Measurements from ENCODE around the gene RAB11FIP2.

- TF ChIP-seq CTCF (conservative IDR thresholded peaks at IDR 0.05; ENCODE audit: low read depth, low read length) = no peak
- TF ChIP-seq EZH2 (IDR thresholded peaks at IDR 0.05; ENCODE audit: low read length, unreplicated experiment) = no peak
Observed at GRCh38 chr10:117994771-117995170, 52.0 kb downstream of the RAB11FIP2 start.
